ENCODE results near the gene KIF3C.

Gene KIF3C

DNA sequence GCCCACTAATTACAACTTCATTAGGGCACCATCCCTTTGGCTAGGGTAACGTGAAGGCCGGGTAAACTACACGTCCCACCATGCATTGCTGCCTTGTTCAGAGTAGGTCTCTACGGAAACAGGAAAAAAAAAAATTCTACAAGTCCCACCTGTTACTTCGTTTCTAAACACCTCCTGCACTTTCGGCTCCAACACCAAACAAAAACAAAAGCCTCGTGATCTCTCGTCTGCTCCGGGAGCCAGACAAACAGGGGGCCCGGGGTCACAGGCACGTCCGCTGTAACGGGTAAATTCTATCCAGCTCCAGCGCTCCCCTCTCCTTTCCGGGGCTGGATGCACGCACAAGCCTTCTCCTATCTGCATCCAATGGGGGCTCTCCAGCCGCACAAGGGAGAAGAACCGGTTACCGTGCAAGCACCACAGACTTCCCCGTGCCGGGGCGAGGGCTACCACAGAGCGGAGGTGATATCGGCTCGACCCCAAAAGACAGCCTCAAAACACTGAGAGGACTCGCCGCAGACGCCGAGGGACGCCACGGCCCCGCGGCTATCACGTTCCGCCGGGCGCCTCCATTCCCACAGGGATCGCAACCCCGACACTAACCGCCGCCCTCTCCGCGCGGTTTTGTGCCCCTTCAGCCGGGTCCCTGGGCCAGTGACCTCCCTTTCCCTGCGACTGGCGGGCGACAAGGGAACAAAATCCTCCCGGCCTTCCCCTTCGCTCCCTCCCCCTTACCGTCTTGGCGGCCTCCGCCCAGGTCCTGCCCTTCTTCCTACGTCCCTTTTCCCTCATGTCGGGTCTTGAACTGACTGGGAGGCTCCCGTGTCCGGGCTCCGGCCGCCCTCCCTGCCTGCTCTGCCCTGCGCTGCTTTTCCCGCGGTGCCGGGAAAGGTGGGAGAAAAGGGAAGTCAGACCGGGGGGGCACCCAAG is 104.6 kb downstream of the KIF3C start (continued):
- TF ChIP-seq, protein P1, sequence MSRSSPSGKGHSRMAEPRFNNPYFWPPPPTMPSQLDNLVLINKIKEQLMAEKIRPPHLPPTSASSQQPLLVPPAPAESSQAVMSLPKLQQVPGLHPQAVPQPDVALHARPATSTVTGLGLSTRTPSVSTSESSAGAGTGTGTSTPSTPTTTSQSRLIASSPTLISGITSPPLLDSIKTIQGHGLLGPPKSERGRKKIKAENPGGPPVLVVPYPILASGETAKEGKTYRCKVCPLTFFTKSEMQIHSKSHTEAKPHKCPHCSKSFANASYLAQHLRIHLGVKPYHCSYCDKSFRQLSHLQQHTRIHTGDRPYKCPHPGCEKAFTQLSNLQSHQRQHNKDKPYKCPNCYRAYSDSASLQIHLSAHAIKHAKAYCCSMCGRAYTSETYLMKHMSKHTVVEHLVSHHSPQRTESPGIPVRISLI (tag by site-specific recombination; IDR thresholded peaks at IDR 0.05), result peak; percentile 95
- peak; percentile 50; the same call in 1 of the 2 replicates for TF ChIP-seq ZNF501 (tag by site-specific recombination; IDR thresholded peaks at IDR 0.05)
- TF ChIP-seq, protein P2, sequence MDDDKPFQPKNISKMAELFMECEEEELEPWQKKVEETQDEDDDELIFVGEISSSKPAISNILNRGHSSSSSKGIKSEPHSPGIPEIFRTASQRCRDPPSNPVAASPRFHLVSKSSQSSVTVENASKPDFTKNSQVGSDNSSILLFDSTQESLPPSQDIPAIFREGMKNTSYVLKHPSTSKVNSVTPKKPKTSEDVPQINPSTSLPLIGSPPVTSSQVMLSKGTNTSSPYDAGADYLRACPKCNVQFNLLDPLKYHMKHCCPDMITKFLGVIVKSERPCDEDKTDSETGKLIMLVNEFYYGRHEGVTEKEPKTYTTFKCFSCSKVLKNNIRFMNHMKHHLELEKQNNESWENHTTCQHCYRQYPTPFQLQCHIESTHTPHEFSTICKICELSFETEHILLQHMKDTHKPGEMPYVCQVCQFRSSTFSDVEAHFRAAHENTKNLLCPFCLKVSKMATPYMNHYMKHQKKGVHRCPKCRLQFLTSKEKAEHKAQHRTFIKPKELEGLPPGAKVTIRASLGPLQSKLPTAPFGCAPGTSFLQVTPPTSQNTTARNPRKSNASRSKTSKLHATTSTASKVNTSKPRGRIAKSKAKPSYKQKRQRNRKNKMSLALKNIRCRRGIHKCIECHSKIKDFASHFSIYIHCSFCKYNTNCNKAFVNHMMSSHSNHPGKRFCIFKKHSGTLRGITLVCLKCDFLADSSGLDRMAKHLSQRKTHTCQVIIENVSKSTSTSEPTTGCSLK (tag by site-specific recombination; IDR thresholded peaks at IDR 0.05), result no peak
- TF ChIP-seq SP3 (tag by site-specific recombination; IDR thresholded peaks at IDR 0.05), result peak; percentile 17; the same call in 1 of the 2 replicates
- TF ChIP-seq ZNF837 (tag by site-specific recombination; IDR thresholded peaks at IDR 0.05), result no peak
- TF ChIP-seq, protein P3, sequence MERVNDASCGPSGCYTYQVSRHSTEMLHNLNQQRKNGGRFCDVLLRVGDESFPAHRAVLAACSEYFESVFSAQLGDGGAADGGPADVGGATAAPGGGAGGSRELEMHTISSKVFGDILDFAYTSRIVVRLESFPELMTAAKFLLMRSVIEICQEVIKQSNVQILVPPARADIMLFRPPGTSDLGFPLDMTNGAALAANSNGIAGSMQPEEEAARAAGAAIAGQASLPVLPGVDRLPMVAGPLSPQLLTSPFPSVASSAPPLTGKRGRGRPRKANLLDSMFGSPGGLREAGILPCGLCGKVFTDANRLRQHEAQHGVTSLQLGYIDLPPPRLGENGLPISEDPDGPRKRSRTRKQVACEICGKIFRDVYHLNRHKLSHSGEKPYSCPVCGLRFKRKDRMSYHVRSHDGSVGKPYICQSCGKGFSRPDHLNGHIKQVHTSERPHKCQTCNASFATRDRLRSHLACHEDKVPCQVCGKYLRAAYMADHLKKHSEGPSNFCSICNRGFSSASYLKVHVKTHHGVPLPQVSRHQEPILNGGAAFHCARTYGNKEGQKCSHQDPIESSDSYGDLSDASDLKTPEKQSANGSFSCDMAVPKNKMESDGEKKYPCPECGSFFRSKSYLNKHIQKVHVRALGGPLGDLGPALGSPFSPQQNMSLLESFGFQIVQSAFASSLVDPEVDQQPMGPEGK (tag by site-specific recombination; IDR thresholded peaks at IDR 0.05), result peak; percentile 82
- no peak for TF ChIP-seq ZNF274 (IDR thresholded peaks at IDR 0.05; ENCODE audit: low read length)
- TF ChIP-seq ZNF274 (tag by site-specific recombination; IDR thresholded peaks at IDR 0.05; ENCODE audit: borderline replicate concordance), result no peak
- no peak for TF ChIP-seq ZFP41 (tag by site-specific recombination; IDR thresholded peaks at IDR 0.05; ENCODE audit: borderline replicate concordance)
- TF ChIP-seq, protein P4, sequence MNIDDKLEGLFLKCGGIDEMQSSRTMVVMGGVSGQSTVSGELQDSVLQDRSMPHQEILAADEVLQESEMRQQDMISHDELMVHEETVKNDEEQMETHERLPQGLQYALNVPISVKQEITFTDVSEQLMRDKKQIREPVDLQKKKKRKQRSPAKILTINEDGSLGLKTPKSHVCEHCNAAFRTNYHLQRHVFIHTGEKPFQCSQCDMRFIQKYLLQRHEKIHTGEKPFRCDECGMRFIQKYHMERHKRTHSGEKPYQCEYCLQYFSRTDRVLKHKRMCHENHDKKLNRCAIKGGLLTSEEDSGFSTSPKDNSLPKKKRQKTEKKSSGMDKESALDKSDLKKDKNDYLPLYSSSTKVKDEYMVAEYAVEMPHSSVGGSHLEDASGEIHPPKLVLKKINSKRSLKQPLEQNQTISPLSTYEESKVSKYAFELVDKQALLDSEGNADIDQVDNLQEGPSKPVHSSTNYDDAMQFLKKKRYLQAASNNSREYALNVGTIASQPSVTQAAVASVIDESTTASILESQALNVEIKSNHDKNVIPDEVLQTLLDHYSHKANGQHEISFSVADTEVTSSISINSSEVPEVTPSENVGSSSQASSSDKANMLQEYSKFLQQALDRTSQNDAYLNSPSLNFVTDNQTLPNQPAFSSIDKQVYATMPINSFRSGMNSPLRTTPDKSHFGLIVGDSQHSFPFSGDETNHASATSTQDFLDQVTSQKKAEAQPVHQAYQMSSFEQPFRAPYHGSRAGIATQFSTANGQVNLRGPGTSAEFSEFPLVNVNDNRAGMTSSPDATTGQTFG (tag by site-specific recombination; IDR thresholded peaks at IDR 0.05; ENCODE audit: borderline replicate concordance), result no peak
- peak; percentile 96 for TF ChIP-seq ZBTB20 (tag by site-specific recombination; IDR thresholded peaks at IDR 0.05)
- no peak for TF ChIP-seq WT1 (tag by site-specific recombination; IDR thresholded peaks at IDR 0.05)
- TF ChIP-seq ZSCAN23 (tag by site-specific recombination; IDR thresholded peaks at IDR 0.05), result no peak
- 0 out of 2 replicates have a peak, but pooled peaks have one; percentile 14 for TF ChIP-seq ZBTB7A (tag by site-specific recombination; IDR thresholded peaks at IDR 0.05; ENCODE audit: low read depth)
- TF ChIP-seq ZBTB1 (tag by site-specific recombination; IDR thresholded peaks at IDR 0.05), result no peak
- TF ChIP-seq ZNF623 (tag by site-specific recombination; IDR thresholded peaks at IDR 0.05), result no peak
- peak; percentile 62; the same call in 1 of the 2 replicates for TF ChIP-seq ZNF76 (tag by site-specific recombination; IDR thresholded peaks at IDR 0.05; ENCODE audit: borderline replicate concordance, low read depth)
- TF ChIP-seq GLI2 (tag by site-specific recombination; IDR thresholded peaks at IDR 0.05; ENCODE audit: borderline replicate concordance, low read depth), result no peak
- peak; percentile 87 for TF ChIP-seq GLIS2 (tag by site-specific recombination; IDR thresholded peaks at IDR 0.05)
- TF ChIP-seq ZNF544 (tag by site-specific recombination; IDR thresholded peaks at IDR 0.05), result no peak
- no peak for TF ChIP-seq ZNF239 (tag by site-specific recombination; IDR thresholded peaks at IDR 0.05)
- TF ChIP-seq ZNF140 (tag by site-specific recombination; IDR thresholded peaks at IDR 0.05), result no peak
- peak; percentile 84 for TF ChIP-seq PRDM10 (tag by site-specific recombination; IDR thresholded peaks at IDR 0.05)
- TF ChIP-seq ZNF692 (tag by site-specific recombination; IDR thresholded peaks at IDR 0.05), result 0 out of 2 replicates have a peak, but pooled peaks have one; percentile 12

All from HEK293 (cell line).